Ecto neural progenitor cell (in vitro differentiated cells): ENCODE data around the gene PREP.
"Not testable (repeated sequence)": the region's sequence is repeated elsewhere in the genome, so short reads cannot be mapped to it uniquely, and the experiment has no call there.

Experiments used
- DNase-seq: peaks from one replicate; pipeline ENCODE4 v3.0.0-alpha.2; 2018; ENCODE audit warnings: low spot score

The PREP gene

GRCh38 chr6:105263685-105264610 is 138.9 kb downstream of the PREP start:
- DNase-seq = no peak

- no peak for DNase-seq
Measured at GRCh38 chr6:105259913-105260889, 142.7 kb downstream of the PREP start.

GRCh38 chr6:105258816-105259215 is 144.1 kb downstream of the PREP start:
- no peak for DNase-seq

GRCh38 chr6:105257340-105257739 is 145.5 kb downstream of the PREP start:
- DNase-seq = no peak

- DNase-seq = no peak
Measured at GRCh38 chr6:105256619-105257018, 146.3 kb downstream of the PREP start.

DNA sequence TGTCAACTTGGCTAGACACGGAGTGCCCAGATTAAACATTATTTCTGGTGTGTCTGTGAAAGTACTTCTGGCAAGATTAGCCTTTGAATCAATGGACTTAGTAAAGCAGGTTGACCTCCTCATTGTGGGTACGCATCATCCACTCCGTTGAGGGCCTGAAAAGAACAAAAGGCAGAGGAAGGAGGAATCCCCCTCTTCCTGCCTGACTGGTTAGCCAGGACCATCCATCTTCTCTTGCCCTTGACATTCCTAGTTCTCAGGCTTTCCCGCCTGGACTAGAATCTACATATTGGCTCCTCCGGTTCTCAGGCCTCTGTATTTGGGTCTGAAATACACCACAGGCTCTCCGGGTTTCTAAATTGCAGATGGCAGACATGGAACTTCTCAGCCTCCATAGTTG is 149.1 kb downstream of the PREP start:
- DNase-seq = no peak

GRCh38 chr6:105251689-105252088 is 151.2 kb downstream of the PREP start:
- no peak for DNase-seq

GRCh38 chr6:105250533-105250932 is 152.3 kb downstream of the PREP start:
- no peak for DNase-seq

- DNase-seq = no peak
Measured at GRCh38 chr6:105243487-105243886, 159.4 kb downstream of the PREP start.

DNA sequence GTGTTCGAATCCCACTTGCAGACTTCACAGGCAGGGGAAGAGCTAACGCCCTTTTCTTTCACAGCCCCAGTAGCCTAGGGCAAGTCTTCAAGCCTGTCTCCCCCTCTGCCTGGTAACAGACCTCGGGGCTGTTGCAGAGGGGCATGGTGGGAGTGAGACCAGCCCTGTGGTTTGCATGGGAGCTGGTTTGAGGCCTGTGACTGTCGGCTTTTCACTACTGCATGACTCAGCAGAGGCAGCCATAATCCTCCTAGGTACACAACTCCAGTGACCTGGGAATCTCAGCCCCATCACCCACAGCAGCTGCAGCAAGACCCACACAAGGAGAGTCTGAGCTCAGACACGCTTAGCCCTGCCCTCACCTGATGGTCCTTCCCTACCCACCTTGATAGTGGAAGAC is 167.7 kb downstream of the PREP start:
- DNase-seq = no peak

DNA sequence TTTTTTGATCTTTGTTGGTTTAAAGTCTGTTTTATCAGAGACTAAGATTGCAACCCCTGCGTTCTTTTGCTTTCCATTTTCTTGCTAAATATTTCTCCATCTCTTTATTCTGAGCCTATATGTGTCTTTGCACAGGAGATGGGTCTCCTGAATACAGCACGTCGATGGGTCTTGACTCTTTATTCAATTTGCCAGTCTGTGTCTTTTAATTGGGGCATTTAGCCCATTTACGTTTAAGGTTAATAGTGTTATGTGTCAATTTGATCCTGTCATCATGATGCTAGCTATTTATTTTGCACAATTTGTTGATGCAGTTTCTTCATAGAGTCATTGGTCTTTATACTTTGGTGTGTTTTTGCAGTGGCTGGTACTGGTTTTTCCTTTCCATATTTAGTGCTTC is 171.1 kb downstream of the PREP start:
- not testable (repeated sequence) for DNase-seq
